SK-N-SH treated with all-trans-retinoic acid at 6 μM for 48 hours (cell line): ENCODE measurements around the gene HOPX.

Experiments
- ATAC-seq: fragments of 200-7000 bp; cut with Tn5 transposase; 3 replicates; pipeline ENCODE4 v1.9.1; 2020; ENCODE audit warnings: mild to moderate bottlenecking, moderate library complexity
- ARNTL ChIP-seq: fragments of 450-650 bp; formaldehyde crosslinking; IDR thresholded peaks from 2 replicates; pipeline ENCODE4 v1.5.0; 2020; ENCODE audit warnings: low read depth, mild to moderate bottlenecking, moderate library complexity, borderline replicate concordance
- BACH2 ChIP-seq: fragments of 250-450 bp; sonication (Bioruptor Pico); IDR thresholded peaks from 2 replicates; pipeline ENCODE4 v1.9.0; 2021; ENCODE audit warnings: mild to moderate bottlenecking, borderline replicate concordance
- CSDC2 ChIP-seq: fragments of 250-450 bp; sonication (Bioruptor Pico); IDR thresholded peaks from 2 replicates; pipeline ENCODE4 v1.5.0; 2020; ENCODE audit warnings: mild to moderate bottlenecking, moderate library complexity
- ESRRG ChIP-seq: fragments of 250-450 bp; sonication (Bioruptor Pico); IDR thresholded peaks from 2 replicates; pipeline ENCODE4 v1.6.1; 2021; ENCODE audit warnings: mild to moderate bottlenecking
- GLIS3 ChIP-seq: fragments of 250-450 bp; sonication (Bioruptor Pico); IDR thresholded peaks from 2 replicates; pipeline ENCODE4 v1.5.0; 2020; ENCODE audit warnings: mild to moderate bottlenecking, moderate library complexity
- ISL1 ChIP-seq: fragments of 250-450 bp; sonication (Bioruptor Pico); IDR thresholded peaks from 2 replicates; pipeline ENCODE4 v2.1.2; 2022; ENCODE audit warnings: mild to moderate bottlenecking, moderate library complexity
- OSR1 ChIP-seq: fragments of 250-450 bp; sonication (Bioruptor Pico); IDR thresholded peaks from 2 replicates; pipeline ENCODE4 v1.8.0; 2022; ENCODE audit warnings: moderate library complexity, mild to moderate bottlenecking, inconsistent platforms
- PPARA ChIP-seq: fragments of 250-450 bp; sonication (Bioruptor Pico); IDR thresholded peaks from 2 replicates; pipeline ENCODE4 v1.5.0; 2020; ENCODE audit warnings: mild to moderate bottlenecking, borderline replicate concordance
- RARB ChIP-seq: fragments of 250-450 bp; sonication (Bioruptor Pico); IDR thresholded peaks from 2 replicates; pipeline ENCODE4 v1.8.0; 2021; ENCODE audit warnings: mild to moderate bottlenecking, moderate library complexity
- SNAI2 ChIP-seq: fragments of 250-450 bp; sonication (Bioruptor Pico); IDR thresholded peaks from 2 replicates; pipeline ENCODE4 v1.5.0; 2020; ENCODE audit warnings: mild to moderate bottlenecking, moderate library complexity
- TCF4 ChIP-seq: fragments of 250-450 bp; sonication (Bioruptor Pico); IDR thresholded peaks from 2 replicates; pipeline ENCODE4 v1.8.0; 2021; ENCODE audit warnings: mild to moderate bottlenecking, moderate library complexity, borderline replicate concordance
- ZC3H10 ChIP-seq: fragments of 250-450 bp; sonication (Bioruptor Pico); IDR thresholded peaks from 2 replicates; pipeline ENCODE4 v1.5.1; 2021; ENCODE audit warnings: mild to moderate bottlenecking, moderate library complexity
- ZFP3 ChIP-seq: fragments of 250-450 bp; sonication (Bioruptor Pico); IDR thresholded peaks from 2 replicates; pipeline ENCODE4 v1.5.0; 2020; ENCODE audit warnings: mild to moderate bottlenecking, moderate library complexity
- ZFP30 ChIP-seq: fragments of 450-650 bp; formaldehyde crosslinking; IDR thresholded peaks from 2 replicates; pipeline ENCODE4 v1.5.0; 2022; ENCODE audit warnings: mild to moderate bottlenecking, moderate library complexity
- ZNF565 ChIP-seq: fragments of 450-650 bp; formaldehyde crosslinking; conservative IDR thresholded peaks from 2 replicates; pipeline ENCODE4 v1.5.0; 2020; ENCODE audit warnings: low read depth, mild to moderate bottlenecking, moderate library complexity
- ZNF70 ChIP-seq: fragments of 450-650 bp; formaldehyde crosslinking; IDR thresholded peaks from 2 replicates; pipeline ENCODE4 v1.5.0; 2020; ENCODE audit warnings: mild to moderate bottlenecking, moderate library complexity
- ZNF8 ChIP-seq: fragments of 450-650 bp; formaldehyde crosslinking; IDR thresholded peaks from 2 replicates; pipeline ENCODE4 v1.5.0; 2020; ENCODE audit warnings: mild to moderate bottlenecking, moderate library complexity
- TF ChIP-seq, protein P1 (sequence below): fragments of 250-450 bp; sonication (Bioruptor Pico); IDR thresholded peaks from 2 replicates; pipeline ENCODE4 v1.5.1; 2021; ENCODE audit warnings: mild to moderate bottlenecking, moderate library complexity
- TF ChIP-seq, protein P2 (sequence below): fragments of 250-450 bp; sonication (Bioruptor Pico); IDR thresholded peaks from 2 replicates; pipeline ENCODE4 v1.5.1; 2020; ENCODE audit warnings: low read depth, mild to moderate bottlenecking, moderate library complexity
- TF ChIP-seq, protein P3 (sequence below): fragments of 250-450 bp; sonication (Bioruptor Pico); IDR thresholded peaks from 2 replicates; pipeline ENCODE4 v1.5.0; 2020; ENCODE audit warnings: mild to moderate bottlenecking, moderate library complexity
- TF ChIP-seq, protein P4 (sequence below): fragments of 250-450 bp; sonication (Bioruptor Pico); IDR thresholded peaks from 2 replicates; pipeline ENCODE4 v1.8.0; 2021; ENCODE audit warnings: low read depth, mild to moderate bottlenecking, moderate library complexity, borderline replicate concordance
- TF ChIP-seq, protein P5 (sequence below): fragments of 250-450 bp; sonication (Bioruptor Pico); IDR thresholded peaks from 2 replicates; pipeline ENCODE4 v1.8.0; 2020; ENCODE audit warnings: mild to moderate bottlenecking, moderate library complexity, borderline replicate concordance

Gene HOPX

DNA sequence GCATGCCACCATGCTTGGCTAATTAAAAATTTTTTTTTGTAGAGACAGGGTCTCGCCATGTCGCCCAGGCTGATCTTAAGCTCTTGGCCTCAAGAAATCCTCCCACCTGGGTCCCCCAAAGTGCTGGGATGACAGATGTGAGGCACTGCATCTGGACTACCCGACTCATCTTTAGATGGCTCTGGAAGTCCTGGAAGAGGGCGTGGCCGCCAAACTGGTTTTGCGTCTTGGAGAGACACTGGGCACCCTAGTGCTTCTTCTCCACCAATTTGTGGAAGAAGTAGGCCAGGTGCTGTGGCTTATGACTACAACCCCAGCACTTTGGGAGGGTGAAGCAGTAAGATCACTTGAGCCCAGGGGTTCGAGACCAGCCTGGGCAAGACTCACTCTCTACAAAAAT, 47.6 kb downstream of the HOPX start:
- ATAC-seq: no peak
- TF ChIP-seq, protein P1, sequence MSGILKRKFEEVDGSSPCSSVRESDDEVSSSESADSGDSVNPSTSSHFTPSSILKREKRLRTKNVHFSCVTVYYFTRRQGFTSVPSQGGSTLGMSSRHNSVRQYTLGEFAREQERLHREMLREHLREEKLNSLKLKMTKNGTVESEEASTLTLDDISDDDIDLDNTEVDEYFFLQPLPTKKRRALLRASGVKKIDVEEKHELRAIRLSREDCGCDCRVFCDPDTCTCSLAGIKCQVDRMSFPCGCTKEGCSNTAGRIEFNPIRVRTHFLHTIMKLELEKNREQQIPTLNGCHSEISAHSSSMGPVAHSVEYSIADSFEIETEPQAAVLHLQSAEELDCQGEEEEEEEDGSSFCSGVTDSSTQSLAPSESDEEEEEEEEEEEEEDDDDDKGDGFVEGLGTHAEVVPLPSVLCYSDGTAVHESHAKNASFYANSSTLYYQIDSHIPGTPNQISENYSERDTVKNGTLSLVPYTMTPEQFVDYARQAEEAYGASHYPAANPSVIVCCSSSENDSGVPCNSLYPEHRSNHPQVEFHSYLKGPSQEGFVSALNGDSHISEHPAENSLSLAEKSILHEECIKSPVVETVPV (CRISPR knock-in tag): no peak
- TF ChIP-seq ARNTL (no peak), BACH2 (CRISPR knock-in tag) (no peak), ZNF70 (CRISPR knock-in tag) (no peak), SNAI2 (no peak), ESRRG (CRISPR knock-in tag) (no peak), RARB (no peak), GLIS3 (CRISPR knock-in tag) (no peak), PPARA (CRISPR knock-in tag) (no peak), ISL1 (CRISPR knock-in tag) (no peak), CSDC2 (CRISPR knock-in tag) (no peak), TCF4 (no peak), ZNF8 (no peak), ZFP30 (no peak), ZNF565 (CRISPR knock-in tag) (no peak), ZC3H10 (CRISPR knock-in tag) (no peak)
- TF ChIP-seq, protein P2, sequence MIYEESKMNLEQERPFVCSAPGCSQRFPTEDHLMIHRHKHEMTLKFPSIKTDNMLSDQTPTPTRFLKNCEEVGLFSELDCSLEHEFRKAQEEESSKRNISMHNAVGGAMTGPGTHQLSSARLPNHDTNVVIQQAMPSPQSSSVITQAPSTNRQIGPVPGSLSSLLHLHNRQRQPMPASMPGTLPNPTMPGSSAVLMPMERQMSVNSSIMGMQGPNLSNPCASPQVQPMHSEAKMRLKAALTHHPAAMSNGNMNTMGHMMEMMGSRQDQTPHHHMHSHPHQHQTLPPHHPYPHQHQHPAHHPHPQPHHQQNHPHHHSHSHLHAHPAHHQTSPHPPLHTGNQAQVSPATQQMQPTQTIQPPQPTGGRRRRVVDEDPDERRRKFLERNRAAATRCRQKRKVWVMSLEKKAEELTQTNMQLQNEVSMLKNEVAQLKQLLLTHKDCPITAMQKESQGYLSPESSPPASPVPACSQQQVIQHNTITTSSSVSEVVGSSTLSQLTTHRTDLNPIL (CRISPR knock-in tag): no peak
- TF ChIP-seq, protein P3, sequence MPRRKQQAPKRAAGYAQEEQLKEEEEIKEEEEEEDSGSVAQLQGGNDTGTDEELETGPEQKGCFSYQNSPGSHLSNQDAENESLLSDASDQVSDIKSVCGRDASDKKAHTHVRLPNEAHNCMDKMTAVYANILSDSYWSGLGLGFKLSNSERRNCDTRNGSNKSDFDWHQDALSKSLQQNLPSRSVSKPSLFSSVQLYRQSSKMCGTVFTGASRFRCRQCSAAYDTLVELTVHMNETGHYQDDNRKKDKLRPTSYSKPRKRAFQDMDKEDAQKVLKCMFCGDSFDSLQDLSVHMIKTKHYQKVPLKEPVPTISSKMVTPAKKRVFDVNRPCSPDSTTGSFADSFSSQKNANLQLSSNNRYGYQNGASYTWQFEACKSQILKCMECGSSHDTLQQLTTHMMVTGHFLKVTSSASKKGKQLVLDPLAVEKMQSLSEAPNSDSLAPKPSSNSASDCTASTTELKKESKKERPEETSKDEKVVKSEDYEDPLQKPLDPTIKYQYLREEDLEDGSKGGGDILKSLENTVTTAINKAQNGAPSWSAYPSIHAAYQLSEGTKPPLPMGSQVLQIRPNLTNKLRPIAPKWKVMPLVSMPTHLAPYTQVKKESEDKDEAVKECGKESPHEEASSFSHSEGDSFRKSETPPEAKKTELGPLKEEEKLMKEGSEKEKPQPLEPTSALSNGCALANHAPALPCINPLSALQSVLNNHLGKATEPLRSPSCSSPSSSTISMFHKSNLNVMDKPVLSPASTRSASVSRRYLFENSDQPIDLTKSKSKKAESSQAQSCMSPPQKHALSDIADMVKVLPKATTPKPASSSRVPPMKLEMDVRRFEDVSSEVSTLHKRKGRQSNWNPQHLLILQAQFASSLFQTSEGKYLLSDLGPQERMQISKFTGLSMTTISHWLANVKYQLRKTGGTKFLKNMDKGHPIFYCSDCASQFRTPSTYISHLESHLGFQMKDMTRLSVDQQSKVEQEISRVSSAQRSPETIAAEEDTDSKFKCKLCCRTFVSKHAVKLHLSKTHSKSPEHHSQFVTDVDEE (CRISPR knock-in tag): no peak
- TF ChIP-seq, protein P4, sequence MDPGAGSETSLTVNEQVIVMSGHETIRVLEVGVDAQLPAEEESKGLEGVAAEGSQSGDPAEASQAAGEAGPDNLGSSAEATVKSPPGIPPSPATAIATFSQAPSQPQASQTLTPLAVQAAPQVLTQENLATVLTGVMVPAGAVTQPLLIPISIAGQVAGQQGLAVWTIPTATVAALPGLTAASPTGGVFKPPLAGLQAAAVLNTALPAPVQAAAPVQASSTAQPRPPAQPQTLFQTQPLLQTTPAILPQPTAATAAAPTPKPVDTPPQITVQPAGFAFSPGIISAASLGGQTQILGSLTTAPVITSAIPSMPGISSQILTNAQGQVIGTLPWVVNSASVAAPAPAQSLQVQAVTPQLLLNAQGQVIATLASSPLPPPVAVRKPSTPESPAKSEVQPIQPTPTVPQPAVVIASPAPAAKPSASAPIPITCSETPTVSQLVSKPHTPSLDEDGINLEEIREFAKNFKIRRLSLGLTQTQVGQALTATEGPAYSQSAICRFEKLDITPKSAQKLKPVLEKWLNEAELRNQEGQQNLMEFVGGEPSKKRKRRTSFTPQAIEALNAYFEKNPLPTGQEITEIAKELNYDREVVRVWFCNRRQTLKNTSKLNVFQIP: no peak
- TF ChIP-seq, protein P5, sequence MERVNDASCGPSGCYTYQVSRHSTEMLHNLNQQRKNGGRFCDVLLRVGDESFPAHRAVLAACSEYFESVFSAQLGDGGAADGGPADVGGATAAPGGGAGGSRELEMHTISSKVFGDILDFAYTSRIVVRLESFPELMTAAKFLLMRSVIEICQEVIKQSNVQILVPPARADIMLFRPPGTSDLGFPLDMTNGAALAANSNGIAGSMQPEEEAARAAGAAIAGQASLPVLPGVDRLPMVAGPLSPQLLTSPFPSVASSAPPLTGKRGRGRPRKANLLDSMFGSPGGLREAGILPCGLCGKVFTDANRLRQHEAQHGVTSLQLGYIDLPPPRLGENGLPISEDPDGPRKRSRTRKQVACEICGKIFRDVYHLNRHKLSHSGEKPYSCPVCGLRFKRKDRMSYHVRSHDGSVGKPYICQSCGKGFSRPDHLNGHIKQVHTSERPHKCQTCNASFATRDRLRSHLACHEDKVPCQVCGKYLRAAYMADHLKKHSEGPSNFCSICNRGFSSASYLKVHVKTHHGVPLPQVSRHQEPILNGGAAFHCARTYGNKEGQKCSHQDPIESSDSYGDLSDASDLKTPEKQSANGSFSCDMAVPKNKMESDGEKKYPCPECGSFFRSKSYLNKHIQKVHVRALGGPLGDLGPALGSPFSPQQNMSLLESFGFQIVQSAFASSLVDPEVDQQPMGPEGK: no peak
- TF ChIP-seq, all 23 proteins: peak for 0

DNA sequence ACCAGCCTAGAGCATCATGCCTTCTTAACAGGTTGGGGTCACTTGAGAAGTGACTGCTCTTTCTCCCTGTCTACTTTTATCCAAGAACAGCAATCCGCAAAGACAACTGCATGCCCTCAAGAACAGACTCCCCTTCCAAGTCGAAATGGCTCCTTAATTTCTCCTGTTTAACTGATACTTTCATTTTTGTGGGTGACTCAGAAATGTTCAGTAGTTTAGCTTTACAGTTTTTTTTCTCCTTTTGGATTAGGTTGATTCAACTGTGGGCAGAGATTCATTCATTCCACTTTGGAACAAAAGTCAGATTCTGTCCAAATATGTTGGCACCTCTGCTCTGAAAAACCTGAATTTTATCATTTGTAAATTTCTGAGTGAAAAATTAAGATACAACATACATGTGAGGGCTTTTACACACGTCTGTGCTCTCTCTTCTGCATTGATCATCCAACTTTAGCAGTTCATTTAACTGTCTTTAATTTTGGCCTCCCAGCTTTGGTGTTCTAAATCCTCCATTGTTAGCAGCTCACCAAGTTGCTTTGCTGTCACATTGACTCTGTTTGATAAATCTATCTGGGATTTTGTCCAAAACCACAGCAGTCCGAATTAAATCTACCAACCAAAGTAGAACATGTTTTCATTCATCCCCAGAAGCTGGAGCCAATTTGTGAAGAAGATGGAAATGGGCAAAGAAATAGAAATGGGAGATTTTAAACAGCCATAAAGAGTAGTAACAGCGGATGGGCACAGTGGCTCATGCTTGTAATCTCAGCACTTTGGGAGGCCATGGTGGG, 50.0 kb downstream of the HOPX start:
- ATAC-seq: peak; percentile 88
- TF ChIP-seq ISL1 (CRISPR knock-in tag): peak; percentile 23; the same call in 1 of the 2 replicates
- TF ChIP-seq ARNTL: no peak

DNA sequence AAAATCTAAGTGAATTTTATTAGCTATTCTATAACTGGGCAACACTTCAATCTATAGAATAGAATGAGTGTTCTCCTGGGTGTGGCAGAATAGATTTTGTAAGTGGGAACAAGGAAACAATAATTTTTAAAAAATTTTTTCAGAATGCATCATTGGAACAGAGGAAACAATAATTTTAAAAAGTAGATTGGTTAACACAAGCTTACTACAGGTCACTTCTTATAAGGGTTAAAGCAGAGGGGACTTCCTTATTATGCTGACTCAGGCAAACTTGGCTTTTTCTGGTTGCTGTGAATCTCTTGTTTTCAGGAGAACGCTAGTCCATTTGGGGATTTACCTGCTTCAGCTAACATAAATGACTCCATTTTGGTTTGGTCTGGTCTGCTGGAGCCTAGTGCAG, 52.5 kb downstream of the HOPX start:
- ATAC-seq: no peak
- TF ChIP-seq ESRRG (CRISPR knock-in tag) (no peak), ISL1 (CRISPR knock-in tag) (no peak), ZFP3 (CRISPR knock-in tag) (no peak), GLIS3 (CRISPR knock-in tag) (no peak), BACH2 (CRISPR knock-in tag) (no peak), CSDC2 (CRISPR knock-in tag) (no peak), OSR1 (CRISPR knock-in tag) (no peak), ZNF8 (no peak), ARNTL (no peak), TCF4 (no peak)
- TF ChIP-seq, protein P1 (CRISPR knock-in tag): no peak
- TF ChIP-seq, protein P2 (CRISPR knock-in tag): no peak
- TF ChIP-seq, protein P3 (CRISPR knock-in tag): no peak
